Stomach (tissue), 4 donors: Measurements from ENCODE around the gene HUNK.

ENCODE experiments used
- CTCF ChIP-seq, 7 experiments: fragments of 450-650 bp in 4 of 7; fragments of 200-600 bp in 3 of 7; sonication (generic) in 3 of 7; IDR thresholded peaks; one replicate each; pipeline ENCODE4 v1.5.1; 2016 to 2019; ENCODE audit warnings: antibody characterized with exemption in 7 of 7, control low read depth in 2 of 7, mild to moderate bottlenecking in 1 of 7
- POLR2A ChIP-seq, 4 donors: fragments of 450-650 bp; IDR thresholded peaks; one replicate each; pipeline ENCODE4 v1.6.1; 2016; ENCODE audit warnings: antibody characterized with exemption in 4 of 4, control low read depth in 2 of 4, mild to moderate bottlenecking in 1 of 4, moderate library complexity in 1 of 4

GRCh38 chr21:31872072-31872451, 758 bp upstream of the HUNK start:
- TF ChIP-seq CTCF (IDR thresholded peaks at IDR 0.05): no peak
- no peak for TF ChIP-seq POLR2A (IDR thresholded peaks at IDR 0.05)
